GM21360 (cell line): ENCODE measurements around the gene WNT7B.

Experiments used
- ATAC-seq: cut with Tn5 transposase; IDR thresholded peaks from one replicate; pipeline ENCODE4 v1.9.1; 2021; ENCODE audit warnings: mild to moderate bottlenecking, moderate library complexity; ENCODE audit not compliant: unreplicated experiment

WNT7B gene

DNA sequence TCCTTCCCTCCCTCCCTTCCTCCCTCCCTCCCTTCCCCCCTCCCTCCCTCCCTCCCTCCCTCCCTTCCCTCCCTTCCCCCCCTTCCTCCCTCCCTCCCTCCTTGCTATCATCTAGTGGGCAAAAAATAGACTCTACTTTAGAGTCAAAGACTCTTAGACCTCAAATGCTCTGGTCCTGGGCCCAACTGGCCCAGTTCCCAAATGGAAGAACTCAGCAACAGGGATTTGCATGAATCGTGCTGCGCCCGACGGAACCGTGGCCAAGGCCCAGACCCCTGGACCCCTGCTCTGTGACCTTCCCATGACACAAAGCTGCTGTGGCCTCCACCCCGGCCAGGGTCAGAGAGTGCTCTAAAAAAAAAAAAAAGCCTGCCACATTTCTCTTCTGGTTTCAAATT lies 97.4 kb downstream of the WNT7B start:
- ATAC-seq = no peak

DNA sequence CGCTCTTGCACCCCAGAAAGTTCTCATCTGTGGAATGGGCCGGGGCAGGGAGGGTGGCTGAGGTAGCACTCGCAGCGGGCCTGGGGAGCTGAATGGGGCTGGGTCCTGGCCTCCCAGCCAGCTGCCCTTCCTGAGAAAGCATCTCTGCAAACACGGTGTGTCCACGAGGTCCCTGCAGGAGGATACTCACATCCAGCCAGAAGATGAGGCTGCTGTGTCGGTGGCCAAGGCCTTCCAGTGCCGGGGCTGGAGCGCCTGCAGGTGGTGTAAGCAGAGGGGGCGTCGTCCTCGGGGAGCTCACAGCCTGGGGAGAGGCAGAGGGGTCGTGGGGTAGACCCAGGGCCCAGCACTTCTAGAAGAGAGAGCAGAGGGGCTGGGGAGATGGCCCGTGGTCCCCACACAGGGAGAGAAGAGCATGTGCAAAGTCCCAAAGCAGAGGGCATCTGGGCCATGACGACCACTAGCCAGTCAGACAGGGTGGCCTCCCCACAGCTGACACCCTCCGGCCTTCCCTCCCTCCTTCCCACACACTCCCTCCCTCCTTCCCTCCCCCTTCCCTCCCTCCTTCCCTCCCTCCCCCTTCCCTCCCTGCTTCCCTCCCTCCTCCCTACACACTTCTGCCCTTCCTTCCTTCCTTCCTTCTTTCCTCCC lies 97.9 kb downstream of the WNT7B start:
- no peak for ATAC-seq

DNA sequence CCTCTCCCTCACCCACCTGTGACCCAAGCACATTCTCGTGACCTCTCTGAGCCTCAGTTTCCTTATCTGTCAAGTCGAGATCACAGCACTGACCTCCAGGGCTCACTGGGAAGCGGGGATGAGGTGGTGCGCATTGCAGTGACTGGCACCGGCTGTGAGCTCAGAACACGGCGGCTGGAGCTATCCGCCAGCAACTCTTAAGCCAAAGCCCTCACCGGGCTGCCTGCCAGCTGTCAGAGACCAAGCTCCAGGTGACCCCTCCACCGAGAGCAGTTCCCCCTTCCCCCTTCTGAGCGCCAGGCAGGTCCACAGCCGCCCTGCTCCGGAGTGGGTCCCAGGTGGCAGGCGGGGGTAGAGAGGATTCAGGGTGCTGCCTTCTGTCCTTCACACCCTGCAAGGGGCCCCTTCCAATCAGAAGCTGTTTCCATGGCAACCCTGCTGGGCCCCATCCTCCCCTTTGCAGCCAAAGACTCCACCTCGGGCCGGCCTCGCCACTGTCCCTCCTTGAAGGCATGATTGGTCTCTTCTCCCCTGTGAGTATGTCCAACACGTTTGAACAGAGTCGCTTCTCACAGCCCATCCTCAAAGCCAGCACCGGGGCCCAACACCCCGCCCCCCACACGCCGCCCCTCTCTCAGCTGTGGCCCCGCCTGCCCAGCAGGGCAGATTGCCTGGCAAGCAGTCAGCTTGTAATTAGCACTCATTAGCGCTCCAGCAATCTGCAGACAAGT lies 98.7 kb downstream of the WNT7B start:
- ATAC-seq = no peak

DNA sequence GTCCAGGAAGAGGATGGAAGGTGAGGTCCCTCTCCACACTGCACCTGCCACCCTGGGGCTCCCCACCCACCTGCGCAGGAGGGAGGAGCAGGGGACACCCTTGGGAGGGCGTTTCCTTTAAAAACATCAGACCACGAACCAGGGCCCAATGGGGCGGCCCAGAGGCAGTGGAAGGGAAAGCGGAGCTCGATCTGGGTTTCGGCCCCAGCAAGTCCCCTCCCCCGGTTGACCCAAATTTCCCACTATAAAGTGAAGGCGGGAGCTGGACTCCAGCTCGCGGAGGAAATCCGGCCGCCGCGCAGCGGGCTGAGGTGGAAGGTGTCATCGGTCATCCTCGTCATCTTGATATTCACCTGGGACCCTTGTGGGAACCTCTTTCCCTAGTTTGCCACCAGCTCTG lies 99.3 kb downstream of the WNT7B start:
- ATAC-seq = no peak

DNA sequence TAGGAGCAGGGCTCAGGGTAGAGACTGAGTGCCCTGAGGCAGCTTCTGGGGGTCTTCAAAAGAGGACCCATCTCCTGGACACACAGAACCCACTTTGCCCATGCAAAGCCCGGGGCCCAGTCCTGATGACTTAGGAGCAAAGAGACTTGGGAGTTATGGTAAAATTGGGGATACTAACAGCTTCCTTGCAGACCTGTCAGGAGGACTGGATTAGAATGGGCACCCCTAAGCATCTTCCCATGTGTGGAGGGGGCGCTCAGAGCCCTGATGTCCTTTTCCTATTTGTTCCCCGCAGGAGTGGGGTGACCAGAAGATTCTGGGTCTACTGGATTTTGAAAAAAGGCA lies 100.0 kb downstream of the WNT7B start:
- no peak for ATAC-seq

DNA sequence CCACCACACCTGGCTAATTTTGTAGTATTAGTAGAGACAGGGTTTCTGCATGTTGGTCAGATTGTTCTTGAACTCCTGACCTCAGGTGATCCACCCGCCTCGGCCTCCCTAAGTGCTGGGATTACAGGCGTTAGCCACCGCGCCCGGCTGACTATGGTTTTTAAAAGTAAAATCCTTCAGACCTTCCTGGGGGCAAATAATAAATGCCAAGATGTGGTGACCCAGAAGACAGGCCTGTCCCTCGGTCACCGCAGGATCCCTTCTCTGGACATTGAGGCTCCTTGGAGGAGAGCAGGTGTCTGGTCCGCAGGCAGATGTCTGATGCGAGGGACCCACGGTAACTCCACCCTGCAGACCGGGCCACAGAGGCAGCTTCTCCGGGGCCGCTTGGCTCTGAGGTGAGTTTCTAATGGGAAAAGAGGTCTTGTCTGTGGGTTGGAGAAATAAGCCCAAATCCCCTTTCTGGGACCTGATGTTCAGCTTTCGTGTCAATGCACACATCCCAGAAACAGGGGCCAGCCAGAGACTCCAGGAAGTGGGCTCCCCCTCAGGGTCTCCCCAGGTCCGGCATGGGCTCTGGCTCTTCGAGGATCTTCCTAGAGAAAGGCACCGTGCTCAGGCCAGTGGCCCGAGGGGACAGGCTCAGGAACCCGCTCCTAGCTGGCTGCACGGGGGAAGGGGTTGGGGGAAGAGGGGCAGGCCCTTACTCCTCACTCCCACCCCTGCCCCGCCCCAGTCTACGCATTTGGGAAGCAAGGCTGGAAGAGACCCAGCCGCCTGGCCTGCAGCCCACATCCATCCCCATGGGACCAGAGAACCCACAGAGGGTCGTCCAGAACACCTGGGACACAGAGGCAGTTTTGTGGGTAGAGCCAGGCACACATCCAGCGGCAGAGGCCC lies 100.6 kb downstream of the WNT7B start:
- ATAC-seq = no peak

DNA sequence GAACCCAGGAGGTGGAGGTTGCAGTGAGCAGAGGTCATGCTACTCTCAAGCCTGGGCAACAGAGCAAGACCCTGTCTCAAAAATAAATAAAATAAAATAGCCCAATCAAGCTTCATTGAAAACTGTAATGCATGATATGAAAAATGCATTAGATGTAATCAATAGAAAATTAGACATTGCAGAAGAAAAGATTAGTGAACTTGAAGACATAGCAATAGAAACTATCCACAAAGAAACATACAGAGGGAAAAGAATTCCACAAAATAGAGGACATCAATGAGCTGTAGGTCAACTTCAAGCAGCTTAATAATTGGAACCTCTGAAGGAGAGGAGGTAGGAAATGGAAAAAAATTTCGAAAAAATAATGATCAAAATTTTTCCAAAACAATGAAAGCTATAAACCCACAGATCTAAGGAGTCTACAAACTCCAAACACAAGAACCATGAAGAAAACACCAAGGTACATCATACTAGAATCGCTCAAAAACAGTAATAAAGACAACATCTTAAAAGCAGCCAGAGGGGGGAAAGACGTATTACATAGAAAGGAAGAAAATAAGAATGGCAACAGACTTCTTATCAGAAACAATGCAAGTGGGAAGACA lies 104.2 kb downstream of the WNT7B start:
- no peak for ATAC-seq

DNA sequence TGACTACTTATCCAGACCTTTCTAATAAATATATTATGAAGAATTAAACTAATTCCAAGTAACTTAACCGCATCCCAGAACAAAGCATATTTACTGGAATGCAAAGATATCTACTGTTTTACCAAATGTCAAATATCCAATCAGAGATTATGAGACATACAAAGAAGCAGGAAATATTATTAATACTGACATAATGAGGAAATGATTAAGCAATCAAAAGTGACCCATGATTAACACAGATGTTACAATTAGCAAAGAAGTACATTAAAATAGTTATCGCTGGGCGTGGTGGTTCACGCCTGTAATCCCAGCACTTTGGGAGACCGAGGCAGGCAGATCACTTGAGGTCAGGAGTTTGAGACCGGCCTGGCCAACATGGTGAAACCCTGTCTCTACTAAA lies 105.2 kb downstream of the WNT7B start:
- ATAC-seq = no peak
